ENCODE data around the gene BSG. TPM values are rescaled to one million over a fixed set of nuclear protein-coding genes. Genes with fewer than 3 reads are reported as not detected.

Gene BSG
- total RNA-seq, 1 experiment from 2014 or later: 758 TPM

GRCh38 chr19:632579-633067 lies 60.2 kb downstream of the BSG start:
- ATAC-seq: peak; percentile 40
- ChIA-PET POLR2A (no interaction called here), CTCF (interaction anchor here (0.7 to 1.4 kb wide), 2 partner anchors 23 to 47 kb away, joined by 3 to 4 read pairs; no protein-coding TSS in a partner anchor)
- H3K27ac Mint-ChIP-seq: peak overlapping the region; percentile 84
- H3K4me3 Mint-ChIP-seq: peak overlapping the region; percentile 87
- H3K27me3 Mint-ChIP-seq (ENCODE audit: low read depth): peaks cover 7% of the 10 kb centered on the region
- TF ChIP-seq NFYB (CRISPR knock-in tag; conservative IDR thresholded peaks at IDR 0.05; ENCODE audit: low read depth) (no peak; the same call in 1 of the 2 replicates), GABPB1 (CRISPR knock-in tag; IDR thresholded peaks at IDR 0.05) (0 out of 2 replicates have a peak, but pooled peaks have one; percentile 7), ZNF232 (CRISPR knock-in tag; IDR thresholded peaks at IDR 0.05) (0 out of 2 replicates have a peak, but pooled peaks have one; percentile 7)
- TF ChIP-seq, protein P1, sequence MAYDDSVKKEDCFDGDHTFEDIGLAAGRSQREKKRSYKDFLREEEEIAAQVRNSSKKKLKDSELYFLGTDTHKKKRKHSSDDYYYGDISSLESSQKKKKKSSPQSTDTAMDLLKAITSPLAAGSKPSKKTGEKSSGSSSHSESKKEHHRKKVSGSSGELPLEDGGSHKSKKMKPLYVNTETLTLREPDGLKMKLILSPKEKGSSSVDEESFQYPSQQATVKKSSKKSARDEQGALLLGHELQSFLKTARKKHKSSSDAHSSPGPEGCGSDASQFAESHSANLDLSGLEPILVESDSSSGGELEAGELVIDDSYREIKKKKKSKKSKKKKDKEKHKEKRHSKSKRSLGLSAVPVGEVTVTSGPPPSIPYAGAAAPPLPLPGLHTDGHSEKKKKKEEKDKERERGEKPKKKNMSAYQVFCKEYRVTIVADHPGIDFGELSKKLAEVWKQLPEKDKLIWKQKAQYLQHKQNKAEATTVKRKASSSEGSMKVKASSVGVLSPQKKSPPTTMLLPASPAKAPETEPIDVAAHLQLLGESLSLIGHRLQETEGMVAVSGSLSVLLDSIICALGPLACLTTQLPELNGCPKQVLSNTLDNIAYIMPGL (CRISPR knock-in tag; IDR thresholded peaks at IDR 0.05): peak; percentile 62; the same call in 1 of the 2 replicates
- H3K9me3 Mint-ChIP-seq: peaks cover 4% of the 10 kb centered on the region; the same call in 1 of the 2 replicates
- DNase-seq (ENCODE audit: low spot score): peak; percentile 63
- peaks cover 21% of the 10 kb centered on the region for H3K36me3 Mint-ChIP-seq
- peaks cover 13% of the 10 kb centered on the region for H3K4me1 Mint-ChIP-seq

Other genes with a start within 250 kb of the BSG start
- gene MIER2, start 227.8 kb upstream of the BSG start, total RNA-seq (2021): 56.3 to 63.6 TPM (median 60.9 TPM) in 3 replicates
- gene C2CD4C, start 163.4 kb upstream of the BSG start, total RNA-seq (2021): 6.6 to 9.8 TPM (median 7.9 TPM) in 3 replicates
- 8.4 to 9.8 TPM (median 9.0 TPM) in 3 replicates for gene SHC2, start 111.6 kb upstream of the BSG start, total RNA-seq (2021)
- 3.2 to 4.7 TPM (median 3.9 TPM) in 3 replicates for gene MADCAM1, start 76.1 kb upstream of the BSG start, total RNA-seq (2021)
- gene TPGS1, start 65.1 kb upstream of the BSG start, total RNA-seq (2021): 14.3 to 18.8 TPM (median 14.9 TPM) in 3 replicates
- gene CDC34, start 40.8 kb upstream of the BSG start, total RNA-seq (2021): 124 to 129 TPM (median 126 TPM) in 3 replicates
- 0.21 to 0.68 TPM (median 0.60 TPM) in 3 replicates for gene GZMM, start 28.5 kb upstream of the BSG start, total RNA-seq (2021)
- 8.0 to 9.2 TPM (median 8.1 TPM) in 3 replicates for gene HCN2, start 17.3 kb downstream of the BSG start, total RNA-seq (2021)
- 113 to 139 TPM (median 116 TPM) in 3 replicates for gene POLRMT, start 60.9 kb downstream of the BSG start, total RNA-seq (2021)
- 1.4 to 1.6 TPM (median 1.6 TPM) in 3 replicates for gene FGF22, start 67.3 kb downstream of the BSG start, total RNA-seq (2021)
- gene RNF126, start 90.6 kb downstream of the BSG start, total RNA-seq (2021): 66.7 to 84.4 TPM (median 68.1 TPM) in 3 replicates
- 8.7 to 12.2 TPM (median 10.1 TPM) in 3 replicates for gene FSTL3, start 103.8 kb downstream of the BSG start, total RNA-seq (2021)
- not detected in 3 replicates for gene PRSS57, start 122.9 kb downstream of the BSG start, total RNA-seq (2021)
- 17.7 to 25.6 TPM (median 22.1 TPM) in 3 replicates for gene PALM, start 136.3 kb downstream of the BSG start, total RNA-seq (2021)
- gene MISP, start 178.5 kb downstream of the BSG start, total RNA-seq (2021): 0.66 to 0.78 TPM (median 0.70 TPM) in 3 replicates
- 663 to 692 TPM (median 680 TPM) in 3 replicates for gene PTBP1, start 224.9 kb downstream of the BSG start, total RNA-seq (2021)
- 60.6 to 86.8 TPM (median 83.9 TPM) in 3 replicates for gene PLPPR3, start 249.4 kb downstream of the BSG start, total RNA-seq (2021)

Data from WTC11 (cell line).